ENCODE measurements around the gene FIP1L1. TPM values are rescaled to one million over a fixed set of nuclear protein-coding genes. Genes with fewer than 3 reads are reported as not detected.

The FIP1L1 gene
- total RNA-seq, 1 donor from 2014 or later, result 31.7 TPM

DNA sequence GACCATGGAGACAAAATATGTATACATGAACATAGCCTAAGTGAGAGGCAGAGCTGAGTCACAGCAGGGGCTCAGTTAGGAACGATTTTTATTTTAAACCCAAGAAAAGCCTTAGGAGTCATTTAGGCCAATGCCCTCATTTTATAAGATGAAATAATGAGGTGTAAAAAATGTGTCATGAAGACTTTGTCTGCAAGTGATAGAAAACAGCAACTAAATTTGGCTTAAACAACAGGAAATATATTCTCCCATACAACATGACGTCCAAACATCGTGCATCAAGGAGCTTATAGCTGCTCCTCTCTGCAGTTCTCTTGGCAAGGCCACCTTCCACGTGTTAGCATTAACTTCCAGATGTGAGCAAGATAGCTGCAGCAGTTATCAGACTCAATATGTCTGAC lies 28.4 kb upstream of the FIP1L1 start:
- Histone ChIP-seq H3K36me3 (peaks cover 0 to 6% of the 10 kb centered on the region in 2 donors), H3K9me3 (no peaks in the 10 kb centered on the region), H3K4me1 (peaks cover 20% of the 10 kb centered on the region), H3K4me3 (no peak overlapping the region), H3K27ac (no peak overlapping the region), H3K27me3 (no peaks in the 10 kb centered on the region)
- no peak for DNase-seq (ENCODE audit: extremely low spot score in 2 of 2)
- TF ChIP-seq POLR2A (IDR thresholded peaks at IDR 0.05) (no peak), POLR2AphosphoS5 (IDR thresholded peaks at IDR 0.05; ENCODE audit: insufficient read depth in 1 of 2, low read depth in 1 of 2) (no peak)
- TF ChIP-seq, protein P1, sequence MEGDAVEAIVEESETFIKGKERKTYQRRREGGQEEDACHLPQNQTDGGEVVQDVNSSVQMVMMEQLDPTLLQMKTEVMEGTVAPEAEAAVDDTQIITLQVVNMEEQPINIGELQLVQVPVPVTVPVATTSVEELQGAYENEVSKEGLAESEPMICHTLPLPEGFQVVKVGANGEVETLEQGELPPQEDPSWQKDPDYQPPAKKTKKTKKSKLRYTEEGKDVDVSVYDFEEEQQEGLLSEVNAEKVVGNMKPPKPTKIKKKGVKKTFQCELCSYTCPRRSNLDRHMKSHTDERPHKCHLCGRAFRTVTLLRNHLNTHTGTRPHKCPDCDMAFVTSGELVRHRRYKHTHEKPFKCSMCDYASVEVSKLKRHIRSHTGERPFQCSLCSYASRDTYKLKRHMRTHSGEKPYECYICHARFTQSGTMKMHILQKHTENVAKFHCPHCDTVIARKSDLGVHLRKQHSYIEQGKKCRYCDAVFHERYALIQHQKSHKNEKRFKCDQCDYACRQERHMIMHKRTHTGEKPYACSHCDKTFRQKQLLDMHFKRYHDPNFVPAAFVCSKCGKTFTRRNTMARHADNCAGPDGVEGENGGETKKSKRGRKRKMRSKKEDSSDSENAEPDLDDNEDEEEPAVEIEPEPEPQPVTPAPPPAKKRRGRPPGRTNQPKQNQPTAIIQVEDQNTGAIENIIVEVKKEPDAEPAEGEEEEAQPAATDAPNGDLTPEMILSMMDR (IDR thresholded peaks at IDR 0.05), result no peak
- intact Hi-C loops (cut with DNase I), result no loop called here

DNA sequence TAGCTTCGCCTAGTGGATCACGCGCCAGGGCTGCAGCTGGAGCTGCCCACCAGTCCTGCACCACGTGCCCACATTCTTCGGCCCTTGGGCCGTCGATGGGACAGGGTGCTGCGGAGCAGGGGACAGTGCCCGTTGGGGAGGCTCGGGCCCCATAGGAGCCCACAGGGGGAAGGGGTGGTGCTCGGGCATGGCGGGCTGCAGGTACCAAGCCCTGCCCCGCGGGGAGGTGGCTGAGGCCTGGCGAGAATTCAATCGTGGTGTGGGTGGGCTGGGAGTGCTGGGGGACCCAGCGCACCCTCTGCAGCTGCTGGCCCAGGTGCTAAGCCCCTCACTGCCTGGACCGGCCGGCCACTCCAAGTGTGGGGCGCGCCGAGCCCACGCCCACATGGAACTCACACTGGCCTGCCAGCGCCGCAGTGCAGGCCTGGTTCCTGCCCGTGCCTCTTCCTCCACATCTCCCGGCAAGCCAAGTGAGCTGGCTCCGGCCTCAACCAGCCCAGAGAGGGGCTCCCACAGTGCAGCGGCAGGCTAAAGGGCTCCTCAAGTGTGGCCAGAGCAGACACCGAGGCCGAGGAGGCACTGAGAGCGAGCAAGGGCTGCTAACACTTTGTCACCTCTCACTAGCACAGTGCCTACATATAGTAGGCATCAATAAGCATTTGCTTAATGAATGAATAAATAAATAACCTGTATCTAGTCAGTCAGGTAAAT lies 23.3 kb upstream of the FIP1L1 start:
- H3K4me1 ChIP-seq, result no peaks in the 10 kb centered on the region
- intact Hi-C loops (cut with DNase I), result loop anchor here (5.0 kb wide), 1 partner anchor 1438 kb away; no protein-coding TSS in a partner anchor
- no peaks in the 10 kb centered on the region for H3K9me3 ChIP-seq
- peaks cover 0 to 6% of the 10 kb centered on the region in 2 donors for H3K36me3 ChIP-seq
- H3K27me3 ChIP-seq, result no peaks in the 10 kb centered on the region
- TF ChIP-seq POLR2A (IDR thresholded peaks at IDR 0.05) (no peak), POLR2AphosphoS5 (IDR thresholded peaks at IDR 0.05; ENCODE audit: insufficient read depth in 1 of 2, low read depth in 1 of 2) (no peak)
- TF ChIP-seq, protein P1 (IDR thresholded peaks at IDR 0.05), result no peak
- H3K27ac ChIP-seq, result no peak overlapping the region
- no peak overlapping the region for H3K4me3 ChIP-seq
- DNase-seq (ENCODE audit: extremely low spot score in 2 of 2), result no peak

DNA sequence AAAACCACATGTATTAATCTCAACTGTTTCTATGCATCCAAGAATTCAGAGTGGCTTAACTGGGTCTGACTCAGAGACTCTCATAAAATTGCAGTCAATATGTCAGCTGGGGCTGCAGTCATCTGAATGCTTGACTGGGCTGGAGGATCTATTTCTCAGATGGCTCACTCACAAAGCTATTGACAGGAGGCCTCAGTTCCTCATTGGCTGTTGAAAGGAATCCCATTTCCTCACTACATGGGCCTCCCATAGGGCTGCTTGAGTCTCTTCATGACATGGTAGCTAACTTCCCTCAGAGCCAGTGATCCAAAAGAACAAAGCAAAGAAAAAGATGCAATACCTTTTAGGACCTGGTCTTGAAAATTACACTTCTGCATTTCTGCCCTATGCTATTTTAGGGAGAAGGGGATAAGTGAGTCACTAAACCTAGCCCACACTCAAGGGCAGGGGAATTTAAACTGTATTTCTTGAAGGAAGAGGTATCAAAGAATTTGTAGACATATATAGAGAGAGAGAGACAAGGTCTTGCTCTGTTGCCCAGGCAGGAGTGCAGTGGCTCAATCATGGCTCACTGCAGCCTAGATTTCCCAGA lies 21.4 kb upstream of the FIP1L1 start:
- intact Hi-C loops (cut with DNase I), result no loop called here

DNA sequence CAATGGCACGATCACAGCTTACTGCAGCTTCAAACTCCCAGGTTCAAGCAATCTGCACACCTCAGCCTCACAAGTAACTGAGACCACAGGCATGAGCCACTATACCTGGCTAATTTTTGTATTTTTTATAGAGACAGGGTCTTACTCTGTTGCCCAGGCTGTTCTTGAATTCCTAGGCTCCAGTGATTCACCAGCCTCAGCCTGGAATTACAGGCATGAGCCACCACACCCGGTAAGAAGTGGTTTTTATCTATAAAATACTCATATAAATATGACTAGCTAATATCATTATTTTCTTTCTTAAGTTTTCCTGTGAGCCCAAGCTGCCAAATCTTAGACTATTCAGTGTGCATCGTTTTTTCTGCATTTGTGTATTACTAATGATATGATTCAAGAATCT lies 16.0 kb upstream of the FIP1L1 start:
- H3K9me3 ChIP-seq, result no peaks in the 10 kb centered on the region
- H3K4me1 ChIP-seq, result peaks cover 43% of the 10 kb centered on the region
- H3K27me3 ChIP-seq, result no peaks in the 10 kb centered on the region
- TF ChIP-seq, protein P1 (IDR thresholded peaks at IDR 0.05), result no peak
- TF ChIP-seq POLR2A (IDR thresholded peaks at IDR 0.05) (no peak), POLR2AphosphoS5 (IDR thresholded peaks at IDR 0.05; ENCODE audit: insufficient read depth in 1 of 2, low read depth in 1 of 2) (no peak)
- H3K36me3 ChIP-seq, result no peaks in the 10 kb centered on the region
- intact Hi-C loops (cut with DNase I), result no loop called here
- H3K27ac ChIP-seq, result no peak overlapping the region
- H3K4me3 ChIP-seq, result no peak overlapping the region
- no peak for DNase-seq (ENCODE audit: extremely low spot score in 2 of 2)

More for the DNA sequence above, 21.4 kb upstream of the FIP1L1 start:
- Histone ChIP-seq H3K4me1 (no peaks in the 10 kb centered on the region), H3K27me3 (no peaks in the 10 kb centered on the region), H3K4me3 (no peak overlapping the region), H3K27ac (no peak overlapping the region), H3K9me3 (no peaks in the 10 kb centered on the region), H3K36me3 (no peaks in the 10 kb centered on the region)
- DNase-seq (ENCODE audit: extremely low spot score in 2 of 2), result no peak
- TF ChIP-seq, protein P1 (IDR thresholded peaks at IDR 0.05), result no peak
- TF ChIP-seq POLR2AphosphoS5 (IDR thresholded peaks at IDR 0.05; ENCODE audit: insufficient read depth in 1 of 2, low read depth in 1 of 2) (no peak), POLR2A (IDR thresholded peaks at IDR 0.05) (no peak)

DNA sequence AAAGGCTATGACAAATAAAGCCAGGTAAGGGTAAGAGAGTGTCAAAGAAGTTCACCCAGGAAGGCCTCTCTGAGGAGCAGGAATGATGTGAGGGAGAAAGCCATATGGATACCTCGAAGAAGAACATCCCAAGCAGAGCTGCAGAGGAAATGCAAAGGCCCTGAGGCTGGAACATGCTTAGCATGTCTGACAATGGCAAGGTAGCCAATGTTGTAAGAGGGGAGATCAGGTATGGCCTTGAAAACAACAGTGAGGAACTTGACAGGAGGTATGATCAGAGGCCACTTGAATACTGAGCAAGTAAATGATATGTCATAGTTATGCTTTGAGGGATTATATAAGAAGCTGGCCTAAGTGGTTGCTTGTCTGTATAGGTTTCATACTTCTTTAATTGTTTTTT lies 15.3 kb upstream of the FIP1L1 start:
- intact Hi-C loops (cut with DNase I), result no loop called here
- Histone ChIP-seq H3K36me3 (no peaks in the 10 kb centered on the region), H3K27me3 (no peaks in the 10 kb centered on the region), H3K9me3 (no peaks in the 10 kb centered on the region), H3K4me1 (peaks cover 47% of the 10 kb centered on the region), H3K27ac (no peak overlapping the region), H3K4me3 (no peak overlapping the region)
- TF ChIP-seq POLR2A (IDR thresholded peaks at IDR 0.05) (no peak), POLR2AphosphoS5 (IDR thresholded peaks at IDR 0.05; ENCODE audit: insufficient read depth in 1 of 2, low read depth in 1 of 2) (no peak)
- TF ChIP-seq, protein P1 (IDR thresholded peaks at IDR 0.05), result no peak
- DNase-seq (ENCODE audit: extremely low spot score in 2 of 2), result no peak

Data from vagina (tissue), 2 donors.